ENCODE results near the gene XYLB. TPM values are rescaled to one million over a fixed set of nuclear protein-coding genes. Genes with fewer than 3 reads are reported as not detected.

Gene XYLB
- total and polyA plus RNA-seq, 5 donors from 2014 or later, result 0.72 to 5.6 (median 2.1) TPM

GRCh38 chr3:38360345-38360744, 13.8 kb downstream of the XYLB start:
- Mint-ChIP-seq H3K36me3 (no peaks in the 10 kb centered on the region), H3K4me1 (peaks cover 0 to 4% (median 2%) of the 10 kb centered on the region in 4 donors), H3K9me3 (no peaks in the 10 kb centered on the region), H3K27ac (no peak overlapping the region), H3K27me3 (no peaks in the 10 kb centered on the region), H3K4me3 (no peak overlapping the region)
- H3K9me3 ChIP-seq (ENCODE audit: control insufficient read depth in 2 of 2, low read length in 2 of 2), result no peaks in the 10 kb centered on the region
- H3K4me3 ChIP-seq (ENCODE audit: low read depth, low read length), result no peak overlapping the region
- no peaks in the 10 kb centered on the region for H3K36me3 ChIP-seq (ENCODE audit: control insufficient read depth, insufficient read depth, low read length)
- no peaks in the 10 kb centered on the region for H3K27me3 ChIP-seq (ENCODE audit: control insufficient read depth, insufficient read depth, low read length)
- DNase-seq (no peak), ATAC-seq (ENCODE audit: low read depth in 2 of 2) (no peak)
- H3K27ac ChIP-seq (ENCODE audit: insufficient read depth, low read length, poor library complexity, severe bottlenecking), result no peak overlapping the region
- H3K4me1 ChIP-seq (ENCODE audit: control insufficient read depth, insufficient read depth, low read length, poor library complexity, severe bottlenecking), result no peaks in the 10 kb centered on the region

- no peak overlapping the region for H3K27ac Mint-ChIP-seq
- H3K36me3 Mint-ChIP-seq, result no peaks in the 10 kb centered on the region
- no peak for ATAC-seq (ENCODE audit: low read depth in 2 of 2)
- no peaks in the 10 kb centered on the region for H3K27me3 Mint-ChIP-seq
- peaks cover 0 to 4% (median 2%) of the 10 kb centered on the region in 4 donors for H3K4me1 Mint-ChIP-seq
- no peak for DNase-seq
- Histone ChIP-seq H3K9me3 (ENCODE audit: control insufficient read depth in 2 of 2, low read length in 2 of 2) (no peaks in the 10 kb centered on the region), H3K4me3 (ENCODE audit: low read depth, low read length) (no peak overlapping the region), H3K27me3 (ENCODE audit: control insufficient read depth, insufficient read depth, low read length) (no peaks in the 10 kb centered on the region), H3K4me1 (ENCODE audit: control insufficient read depth, insufficient read depth, low read length, poor library complexity, severe bottlenecking) (no peaks in the 10 kb centered on the region), H3K36me3 (ENCODE audit: control insufficient read depth, insufficient read depth, low read length) (no peaks in the 10 kb centered on the region), H3K27ac (ENCODE audit: insufficient read depth, low read length, poor library complexity, severe bottlenecking) (no peak overlapping the region)
- H3K4me3 Mint-ChIP-seq, result no peak overlapping the region
- H3K9me3 Mint-ChIP-seq, result no peaks in the 10 kb centered on the region
These were observed 14.9 kb downstream of the XYLB start for GRCh38 chr3:38361496-38361895.

- H3K27me3 ChIP-seq (ENCODE audit: control insufficient read depth, insufficient read depth, low read length), result no peaks in the 10 kb centered on the region
- no peak for ATAC-seq (ENCODE audit: low read depth in 2 of 2)
- no peak overlapping the region for H3K4me3 ChIP-seq (ENCODE audit: low read depth, low read length)
- Mint-ChIP-seq H3K27me3 (no peaks in the 10 kb centered on the region), H3K36me3 (no peaks in the 10 kb centered on the region), H3K4me1 (peaks cover 0 to 4% (median 2%) of the 10 kb centered on the region in 4 donors), H3K4me3 (no peak overlapping the region), H3K27ac (no peak overlapping the region), H3K9me3 (no peaks in the 10 kb centered on the region)
- no peaks in the 10 kb centered on the region for H3K4me1 ChIP-seq (ENCODE audit: control insufficient read depth, insufficient read depth, low read length, poor library complexity, severe bottlenecking)
- no peak overlapping the region for H3K27ac ChIP-seq (ENCODE audit: insufficient read depth, low read length, poor library complexity, severe bottlenecking)
- H3K9me3 ChIP-seq (ENCODE audit: control insufficient read depth in 2 of 2, low read length in 2 of 2), result no peaks in the 10 kb centered on the region
- H3K36me3 ChIP-seq (ENCODE audit: control insufficient read depth, insufficient read depth, low read length), result no peaks in the 10 kb centered on the region
- DNase-seq, result no peak
These were observed 16.2 kb downstream of the XYLB start for GRCh38 chr3:38362825-38363224.

GRCh38 chr3:38364721-38365400, 18.3 kb downstream of the XYLB start:
- ATAC-seq (ENCODE audit: low read depth in 2 of 2), result no peak
- Mint-ChIP-seq H3K27me3 (no peaks in the 10 kb centered on the region), H3K4me3 (no peak overlapping the region), H3K9me3 (peaks cover 0 to 2% (median 0%) of the 10 kb centered on the region in 7 donors), H3K4me1 (peaks cover 0 to 4% (median 2%) of the 10 kb centered on the region in 4 donors), H3K27ac (no peak overlapping the region), H3K36me3 (no peaks in the 10 kb centered on the region)
- no peak overlapping the region for H3K27ac ChIP-seq (ENCODE audit: insufficient read depth, low read length, poor library complexity, severe bottlenecking)
- H3K36me3 ChIP-seq (ENCODE audit: control insufficient read depth, insufficient read depth, low read length), result no peaks in the 10 kb centered on the region
- H3K4me3 ChIP-seq (ENCODE audit: low read depth, low read length), result no peak overlapping the region
- H3K4me1 ChIP-seq (ENCODE audit: control insufficient read depth, insufficient read depth, low read length, poor library complexity, severe bottlenecking), result no peaks in the 10 kb centered on the region
- no peaks in the 10 kb centered on the region for H3K9me3 ChIP-seq (ENCODE audit: control insufficient read depth in 2 of 2, low read length in 2 of 2)
- H3K27me3 ChIP-seq (ENCODE audit: control insufficient read depth, insufficient read depth, low read length), result no peaks in the 10 kb centered on the region
- DNase-seq, result no peak

GRCh38 chr3:38365469-38366062, 19.0 kb downstream of the XYLB start:
- Histone ChIP-seq H3K27ac (ENCODE audit: insufficient read depth, low read length, poor library complexity, severe bottlenecking) (no peak overlapping the region), H3K27me3 (ENCODE audit: control insufficient read depth, insufficient read depth, low read length) (no peaks in the 10 kb centered on the region), H3K36me3 (ENCODE audit: control insufficient read depth, insufficient read depth, low read length) (no peaks in the 10 kb centered on the region), H3K4me3 (ENCODE audit: low read depth, low read length) (no peak overlapping the region), H3K4me1 (ENCODE audit: control insufficient read depth, insufficient read depth, low read length, poor library complexity, severe bottlenecking) (no peaks in the 10 kb centered on the region), H3K9me3 (ENCODE audit: control insufficient read depth in 2 of 2, low read length in 2 of 2) (no peaks in the 10 kb centered on the region)
- ATAC-seq (ENCODE audit: low read depth in 2 of 2), result no peak
- Mint-ChIP-seq H3K4me1 (peaks cover 0 to 4% (median 3%) of the 10 kb centered on the region in 4 donors), H3K9me3 (peaks cover 0 to 2% (median 0%) of the 10 kb centered on the region in 7 donors), H3K27me3 (no peaks in the 10 kb centered on the region), H3K27ac (no peak overlapping the region), H3K4me3 (no peak overlapping the region), H3K36me3 (no peaks in the 10 kb centered on the region)
- no peak for DNase-seq

GRCh38 chr3:38366082-38366481, 19.5 kb downstream of the XYLB start:
- Histone ChIP-seq H3K36me3 (ENCODE audit: control insufficient read depth, insufficient read depth, low read length) (no peaks in the 10 kb centered on the region), H3K4me1 (ENCODE audit: control insufficient read depth, insufficient read depth, low read length, poor library complexity, severe bottlenecking) (no peaks in the 10 kb centered on the region), H3K27ac (ENCODE audit: insufficient read depth, low read length, poor library complexity, severe bottlenecking) (no peak overlapping the region), H3K4me3 (ENCODE audit: low read depth, low read length) (no peak overlapping the region), H3K9me3 (ENCODE audit: control insufficient read depth in 2 of 2, low read length in 2 of 2) (no peaks in the 10 kb centered on the region), H3K27me3 (ENCODE audit: control insufficient read depth, insufficient read depth, low read length) (no peaks in the 10 kb centered on the region)
- Mint-ChIP-seq H3K9me3 (peaks cover 0 to 2% (median 0%) of the 10 kb centered on the region in 7 donors), H3K27me3 (no peaks in the 10 kb centered on the region), H3K4me1 (peaks cover 0 to 4% (median 3%) of the 10 kb centered on the region in 4 donors), H3K4me3 (no peak overlapping the region), H3K36me3 (no peaks in the 10 kb centered on the region), H3K27ac (no peak overlapping the region)
- ATAC-seq (ENCODE audit: low read depth in 2 of 2), result no peak
- DNase-seq, result no peak

- Mint-ChIP-seq H3K4me3 (no peak overlapping the region), H3K9me3 (peaks cover 0 to 2% (median 0%) of the 10 kb centered on the region in 7 donors), H3K4me1 (peaks cover 1 to 6% (median 3%) of the 10 kb centered on the region in 4 donors), H3K36me3 (no peaks in the 10 kb centered on the region), H3K27me3 (no peaks in the 10 kb centered on the region), H3K27ac (no peak overlapping the region)
- H3K27me3 ChIP-seq (ENCODE audit: control insufficient read depth, insufficient read depth, low read length), result no peaks in the 10 kb centered on the region
- H3K4me1 ChIP-seq (ENCODE audit: control insufficient read depth, insufficient read depth, low read length, poor library complexity, severe bottlenecking), result no peaks in the 10 kb centered on the region
- H3K27ac ChIP-seq (ENCODE audit: insufficient read depth, low read length, poor library complexity, severe bottlenecking), result no peak overlapping the region
- DNase-seq, result no peak
- no peaks in the 10 kb centered on the region for H3K36me3 ChIP-seq (ENCODE audit: control insufficient read depth, insufficient read depth, low read length)
- H3K4me3 ChIP-seq (ENCODE audit: low read depth, low read length), result no peak overlapping the region
- no peaks in the 10 kb centered on the region for H3K9me3 ChIP-seq (ENCODE audit: control insufficient read depth in 2 of 2, low read length in 2 of 2)
- ATAC-seq (ENCODE audit: low read depth in 2 of 2), result no peak
These were observed 21.2 kb downstream of the XYLB start for GRCh38 chr3:38367779-38368178.

- Histone ChIP-seq H3K4me3 (ENCODE audit: low read depth, low read length) (no peak overlapping the region), H3K9me3 (ENCODE audit: control insufficient read depth in 2 of 2, low read length in 2 of 2) (no peaks in the 10 kb centered on the region), H3K27ac (ENCODE audit: insufficient read depth, low read length, poor library complexity, severe bottlenecking) (no peak overlapping the region), H3K36me3 (ENCODE audit: control insufficient read depth, insufficient read depth, low read length) (no peaks in the 10 kb centered on the region), H3K27me3 (ENCODE audit: control insufficient read depth, insufficient read depth, low read length) (no peaks in the 10 kb centered on the region), H3K4me1 (ENCODE audit: control insufficient read depth, insufficient read depth, low read length, poor library complexity, severe bottlenecking) (peaks cover 3% of the 10 kb centered on the region)
- Mint-ChIP-seq H3K27me3 (no peaks in the 10 kb centered on the region), H3K27ac (peak overlapping the region in 1 of 3 donors; percentile 15), H3K9me3 (peaks cover 0 to 2% (median 0%) of the 10 kb centered on the region in 7 donors), H3K36me3 (no peaks in the 10 kb centered on the region), H3K4me1 (peaks cover 4 to 10% (median 6%) of the 10 kb centered on the region in 4 donors), H3K4me3 (no peak overlapping the region)
- ATAC-seq (ENCODE audit: low read depth in 2 of 2) (no peak), DNase-seq (peak in 1 of 3 donors; percentile 20)
These were observed 21.7 kb downstream of the XYLB start for GRCh38 chr3:38368238-38368637.
